Rectal smooth muscle tissue (tissue), 1 donor: ENCODE results near the gene C1orf185.

Experiments used
- H3K27ac ChIP-seq: one replicate; pipeline ENCODE4 v1.7.0; 2013; ENCODE audit warnings: low read depth, low read length, inconsistent platforms
- H3K27me3 ChIP-seq: one replicate; pipeline ENCODE4 v1.7.0; 2013; ENCODE audit warnings: low read length; ENCODE audit not compliant: control insufficient read depth, insufficient read depth
- H3K36me3 ChIP-seq: one replicate; pipeline ENCODE4 v1.7.0; 2013; ENCODE audit warnings: low read length; ENCODE audit not compliant: control insufficient read depth, insufficient read depth
- H3K4me1 ChIP-seq: one replicate; pipeline ENCODE4 v1.7.0; 2013; ENCODE audit warnings: low read length; ENCODE audit not compliant: control insufficient read depth, insufficient read depth
- H3K4me3 ChIP-seq: one replicate; pipeline ENCODE4 v1.7.0; 2013; ENCODE audit warnings: low read length
- H3K9ac ChIP-seq: one replicate; pipeline ENCODE4 v1.7.0; 2013; ENCODE audit warnings: low read length

Gene C1orf185

GRCh38 chr1:51189421-51190073 lies 87.5 kb downstream of the C1orf185 start:
- H3K27ac ChIP-seq: no peak overlapping the region
- H3K4me1 ChIP-seq: no peaks in the 10 kb centered on the region
- no peak overlapping the region for H3K9ac ChIP-seq
- no peak overlapping the region for H3K4me3 ChIP-seq
- no peaks in the 10 kb centered on the region for H3K27me3 ChIP-seq
- no peaks in the 10 kb centered on the region for H3K36me3 ChIP-seq

GRCh38 chr1:51190961-51191360 lies 88.9 kb downstream of the C1orf185 start:
- Histone ChIP-seq H3K4me1 (no peaks in the 10 kb centered on the region), H3K36me3 (no peaks in the 10 kb centered on the region), H3K4me3 (no peak overlapping the region), H3K9ac (no peak overlapping the region), H3K27me3 (no peaks in the 10 kb centered on the region), H3K27ac (no peak overlapping the region)

GRCh38 chr1:51192213-51192843 lies 90.3 kb downstream of the C1orf185 start:
- Histone ChIP-seq H3K36me3 (no peaks in the 10 kb centered on the region), H3K27me3 (no peaks in the 10 kb centered on the region), H3K9ac (no peak overlapping the region), H3K27ac (no peak overlapping the region), H3K4me3 (no peak overlapping the region), H3K4me1 (no peaks in the 10 kb centered on the region)

GRCh38 chr1:51193564-51193963 lies 91.5 kb downstream of the C1orf185 start:
- H3K4me3 ChIP-seq: no peak overlapping the region

More at GRCh38 chr1:51193564-51193963, 91.5 kb downstream of the C1orf185 start:
- H3K9ac ChIP-seq: no peak overlapping the region
- H3K27ac ChIP-seq: no peak overlapping the region
- no peaks in the 10 kb centered on the region for H3K27me3 ChIP-seq
- no peaks in the 10 kb centered on the region for H3K36me3 ChIP-seq
- no peaks in the 10 kb centered on the region for H3K4me1 ChIP-seq
